CD4-positive, alpha-beta memory T cell (primary cell): ENCODE data around the gene PLEKHA1. TPM values are rescaled to one million over a fixed set of nuclear protein-coding genes. Genes with fewer than 3 reads are reported as not detected.

ENCODE experiments used
- CTCF ChIA-PET: fragments of 350-600 bp; sonication (Branson Sonifier 250); formaldehyde crosslinking; loops from one replicate; lab custom pipeline; 2021; ENCODE audit warnings: inconsistent platforms; ENCODE audit not compliant: partially characterized antibody; lab: Charles Lee
- POLR2A ChIA-PET: fragments of 350-600 bp; sonication (Branson Sonifier 250); formaldehyde crosslinking; loops from one replicate; lab custom pipeline; 2021; ENCODE audit not compliant: partially characterized antibody; lab: Charles Lee
- DNase-seq, 5 donors: peaks; one replicate each; pipeline versions ENCODE4 v3.0.0 to v3.0.0-alpha.2; 2020 to 2022; ENCODE audit warnings: mixed read lengths in 1 of 5
- H3K27ac ChIP-seq: one replicate; pipeline ENCODE4 v1.7.0; 2013; ENCODE audit warnings: low read depth, low read length
- H3K27me3 ChIP-seq: 2 replicates; pipeline ENCODE4 v1.7.0; 2013; ENCODE audit warnings: mild to moderate bottlenecking, low read length, moderate library complexity; ENCODE audit not compliant: insufficient read depth
- H3K36me3 ChIP-seq: 2 replicates; pipeline ENCODE4 v1.7.0; 2013; ENCODE audit warnings: mild to moderate bottlenecking, low read length, moderate library complexity; ENCODE audit not compliant: insufficient read depth
- H3K4me1 ChIP-seq: 2 replicates; pipeline ENCODE4 v1.7.0; 2013; ENCODE audit warnings: mild to moderate bottlenecking, low read length, moderate library complexity; ENCODE audit not compliant: insufficient read depth
- H3K4me3 ChIP-seq, 2 donors: one replicate each; pipeline ENCODE4 v1.7.0; 2013; ENCODE audit warnings: low read length in 2 of 2, mild to moderate bottlenecking in 1 of 2
- H3K9me3 ChIP-seq, 2 donors: one replicate each; pipeline ENCODE4 v1.7.0; 2013; ENCODE audit warnings: low read length in 2 of 2, control low read depth in 1 of 2; ENCODE audit not compliant: control insufficient read depth in 1 of 2
- H3K27ac Mint-ChIP-seq, 7 donors: one replicate each; pipeline ENCODE4 v1.8.0; 2020 to 2021; ENCODE audit warnings: mixed read lengths in 7 of 7, mild to moderate bottlenecking in 6 of 7, inconsistent platforms in 3 of 7, moderate library complexity in 3 of 7
- H3K27me3 Mint-ChIP-seq, 2 donors: one replicate each; pipeline ENCODE4 v1.8.0; 2020 to 2021; ENCODE audit warnings: mixed read lengths in 2 of 2
- H3K36me3 Mint-ChIP-seq, 2 donors: one replicate each; pipeline ENCODE4 v1.8.0; 2020 to 2021; ENCODE audit warnings: mixed read lengths in 2 of 2, inconsistent platforms in 1 of 2, mild to moderate bottlenecking in 1 of 2
- H3K4me1 Mint-ChIP-seq, 4 donors: one replicate each; pipeline ENCODE4 v1.8.0; 2020 to 2021; ENCODE audit warnings: mixed read lengths in 4 of 4, mild to moderate bottlenecking in 1 of 4
- H3K4me3 Mint-ChIP-seq, 8 donors: one replicate each; pipeline ENCODE4 v1.8.0; 2020 to 2021; ENCODE audit warnings: mixed read lengths in 8 of 8, mild to moderate bottlenecking in 7 of 8, moderate library complexity in 6 of 8, inconsistent platforms in 3 of 8
- H3K9me3 Mint-ChIP-seq, 8 donors: one replicate each; pipeline ENCODE4 v1.8.0; 2020 to 2021; ENCODE audit warnings: mixed read lengths in 8 of 8, mild to moderate bottlenecking in 5 of 8, inconsistent platforms in 3 of 8, moderate library complexity in 1 of 8
- intact Hi-C: fragments of 100-400 bp; cut with micrococcal nuclease; formaldehyde crosslinking; loops from one replicate; pipeline ENCODE4 v1.15.1; 2023
- polyA plus RNA-seq, 2 donors: library from polyadenylated mRNA; unstranded; fragments of 300-500 nt; fragmentation: Illumina TruSeq; gene quantifications; one replicate each; pipeline ENCODE4 v1.2.3, GENCODE V29; 2021
- total RNA-seq, 2 experiments: library from RNA; stranded (reverse); gene quantifications; one replicate each; pipeline ENCODE4 v1.2.3, GENCODE V29; 2021

PLEKHA1 gene
- total and polyA plus RNA-seq, 4 experiments from 2014 or later, result 62.9 to 92.9 (median 80.1) TPM

DNA sequence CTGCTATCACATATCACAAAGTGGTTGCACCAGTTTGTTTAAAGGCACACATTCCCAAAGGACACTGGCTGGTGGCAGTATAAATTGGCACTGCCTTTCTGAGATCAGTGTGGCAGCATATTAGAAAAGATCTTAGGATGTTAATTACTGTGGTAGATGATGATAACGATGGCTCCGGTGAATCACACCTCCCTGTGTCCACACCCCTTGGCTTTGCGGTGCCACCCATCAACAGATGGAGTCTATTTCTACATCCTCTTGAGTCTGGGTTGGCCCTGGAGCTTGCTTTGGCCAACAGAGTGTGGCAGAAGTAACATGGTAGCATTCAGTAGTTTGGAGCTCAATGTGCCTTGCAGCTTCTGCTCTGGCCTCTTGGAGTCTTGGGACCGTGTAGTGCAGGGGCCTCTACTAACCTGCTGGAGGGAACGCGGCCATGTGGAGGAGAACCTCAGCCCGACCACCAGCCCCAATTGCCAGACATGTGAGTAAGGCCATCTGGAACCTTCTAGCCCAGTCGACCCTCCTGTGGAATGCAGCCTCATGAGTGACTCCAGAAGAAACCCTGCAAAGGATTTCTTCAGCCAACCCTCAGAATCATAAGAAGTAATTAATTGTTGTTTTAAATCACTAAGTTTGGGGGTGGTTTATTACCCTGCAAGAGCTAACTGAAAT, 27.2 kb upstream of the PLEKHA1 start:
- H3K27ac Mint-ChIP-seq, result no peak overlapping the region

DNA sequence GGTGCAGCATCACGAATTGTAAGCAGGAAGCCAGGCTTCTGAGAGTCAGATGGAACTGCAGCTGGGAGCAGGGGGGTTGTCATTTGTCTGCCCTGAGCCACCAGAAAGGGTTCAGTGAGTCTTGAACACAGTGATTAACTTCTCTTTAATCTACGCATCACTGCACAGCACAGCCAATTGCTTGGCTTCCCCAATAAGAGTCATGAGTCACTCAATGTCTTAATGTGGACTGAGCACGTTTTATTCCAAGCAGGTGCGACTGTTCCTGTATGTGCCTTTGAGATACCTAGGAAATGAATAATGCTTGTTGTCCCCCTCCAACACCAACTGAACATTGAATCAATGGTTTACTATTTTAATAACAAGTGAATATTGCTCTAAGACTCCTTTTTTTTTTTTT, 26.0 kb upstream of the PLEKHA1 start:
- ChIA-PET CTCF (interaction anchor here (0.7 kb wide), 1 partner anchor 33 kb away, joined by 4 read pairs; no protein-coding TSS in a partner anchor), POLR2A (no interaction called here)
- Histone ChIP-seq H3K4me3 (no peak overlapping the region), H3K27ac (no peak overlapping the region), H3K9me3 (no peaks in the 10 kb centered on the region), H3K27me3 (no peaks in the 10 kb centered on the region), H3K36me3 (no peaks in the 10 kb centered on the region), H3K4me1 (no peaks in the 10 kb centered on the region)
- H3K36me3 Mint-ChIP-seq, result no peaks in the 10 kb centered on the region
- H3K4me3 Mint-ChIP-seq, result no peak overlapping the region
- DNase-seq, result no peak
- intact Hi-C loops, result no loop called here
- H3K4me1 Mint-ChIP-seq, result no peaks in the 10 kb centered on the region
- no peaks in the 10 kb centered on the region for H3K9me3 Mint-ChIP-seq
- peaks cover 0 to 2% of the 10 kb centered on the region in 2 donors for H3K27me3 Mint-ChIP-seq
- no peak overlapping the region for H3K27ac Mint-ChIP-seq

More for the DNA sequence above, 27.2 kb upstream of the PLEKHA1 start:
- Mint-ChIP-seq H3K4me1 (peaks cover 3 to 6% (median 4%) of the 10 kb centered on the region in 4 donors), H3K9me3 (no peaks in the 10 kb centered on the region), H3K27me3 (peaks cover 0 to 2% of the 10 kb centered on the region in 2 donors), H3K36me3 (no peaks in the 10 kb centered on the region), H3K4me3 (no peak overlapping the region)
- Histone ChIP-seq H3K4me1 (no peaks in the 10 kb centered on the region), H3K27me3 (no peaks in the 10 kb centered on the region), H3K4me3 (no peak overlapping the region), H3K27ac (no peak overlapping the region), H3K36me3 (no peaks in the 10 kb centered on the region), H3K9me3 (no peaks in the 10 kb centered on the region)
- no peak for DNase-seq
- intact Hi-C loops, result no loop called here
- ChIA-PET POLR2A (no interaction called here), CTCF (interaction anchor here (1.0 to 2.1 kb wide), 2 partner anchors 88 to 218 kb away, joined by 3 to 11 read pairs; no protein-coding TSS in a partner anchor)

DNA sequence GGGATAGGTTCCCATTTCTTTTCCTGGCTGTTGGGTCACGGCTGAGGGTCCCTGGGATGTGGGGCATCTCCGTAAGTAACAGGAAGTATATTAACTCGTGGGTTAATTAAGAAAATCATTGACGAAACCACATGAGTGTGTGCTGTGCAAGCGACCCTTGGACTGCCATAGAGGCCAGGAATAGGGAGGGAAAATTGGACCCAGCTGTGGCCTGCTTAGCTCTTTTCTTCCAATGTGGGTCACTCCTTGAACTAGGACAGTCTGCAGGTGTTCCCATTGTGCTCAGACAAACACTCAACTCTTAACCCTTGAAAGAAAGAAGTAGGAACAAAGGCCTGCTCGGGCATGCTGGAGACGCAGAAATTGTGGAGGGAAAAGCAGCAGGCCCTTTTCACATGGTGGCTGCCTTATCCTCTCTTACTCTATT, 25.6 kb upstream of the PLEKHA1 start:
- Histone ChIP-seq H3K9me3 (no peaks in the 10 kb centered on the region), H3K4me3 (no peak overlapping the region), H3K36me3 (no peaks in the 10 kb centered on the region), H3K4me1 (no peaks in the 10 kb centered on the region), H3K27ac (no peak overlapping the region), H3K27me3 (no peaks in the 10 kb centered on the region)
- DNase-seq, result no peak
- intact Hi-C loops, result no loop called here
- H3K9me3 Mint-ChIP-seq, result no peaks in the 10 kb centered on the region
- H3K4me1 Mint-ChIP-seq, result no peaks in the 10 kb centered on the region
- peaks cover 0 to 4% of the 10 kb centered on the region in 2 donors for H3K27me3 Mint-ChIP-seq
- H3K4me3 Mint-ChIP-seq, result no peak overlapping the region
- ChIA-PET POLR2A (no interaction called here), CTCF (interaction anchor here (0.7 kb wide), 1 partner anchor 32 kb away, joined by 4 read pairs; no protein-coding TSS in a partner anchor)
- no peaks in the 10 kb centered on the region for H3K36me3 Mint-ChIP-seq
- H3K27ac Mint-ChIP-seq, result no peak overlapping the region

DNA sequence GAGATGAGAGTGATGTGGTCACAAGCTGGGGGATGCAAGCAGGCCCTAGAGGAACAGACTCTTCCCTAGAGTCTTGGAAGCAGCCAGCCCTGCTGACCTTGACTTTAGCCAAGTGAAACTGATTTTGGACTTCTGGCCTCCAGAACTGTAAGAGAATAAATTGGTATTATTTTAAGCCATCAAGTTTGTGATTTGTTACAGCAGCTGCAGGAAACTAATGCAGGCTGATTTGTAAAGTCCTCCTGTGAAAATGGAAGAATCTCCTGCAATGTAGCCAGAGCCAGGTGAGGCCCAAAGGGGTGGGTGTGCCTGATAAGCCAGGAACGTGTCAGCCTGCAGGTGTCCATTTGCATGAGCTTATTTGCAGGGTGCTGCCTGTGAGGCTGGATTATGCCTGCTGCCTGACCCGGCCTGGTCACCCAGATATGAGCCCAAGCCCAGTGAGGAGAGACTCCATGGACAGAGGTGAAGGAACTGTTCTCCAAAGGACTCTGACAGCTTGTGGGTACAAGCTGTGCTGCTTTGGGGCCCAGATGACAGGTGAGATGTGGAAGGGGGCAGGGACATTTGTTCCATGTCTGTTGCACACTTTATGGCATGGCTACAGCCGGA, 24.6 kb upstream of the PLEKHA1 start:
- Mint-ChIP-seq H3K27ac (no peak overlapping the region), H3K36me3 (no peaks in the 10 kb centered on the region), H3K27me3 (peaks cover 0 to 4% of the 10 kb centered on the region in 2 donors), H3K4me3 (no peak overlapping the region), H3K9me3 (no peaks in the 10 kb centered on the region), H3K4me1 (no peaks in the 10 kb centered on the region)
- Histone ChIP-seq H3K4me1 (no peaks in the 10 kb centered on the region), H3K27me3 (no peaks in the 10 kb centered on the region), H3K27ac (no peak overlapping the region), H3K36me3 (no peaks in the 10 kb centered on the region), H3K4me3 (no peak overlapping the region), H3K9me3 (no peaks in the 10 kb centered on the region)
- CTCF ChIA-PET, result no interaction called here
- POLR2A ChIA-PET, result no interaction called here
- intact Hi-C loops, result no loop called here
- DNase-seq, result no peak

DNA sequence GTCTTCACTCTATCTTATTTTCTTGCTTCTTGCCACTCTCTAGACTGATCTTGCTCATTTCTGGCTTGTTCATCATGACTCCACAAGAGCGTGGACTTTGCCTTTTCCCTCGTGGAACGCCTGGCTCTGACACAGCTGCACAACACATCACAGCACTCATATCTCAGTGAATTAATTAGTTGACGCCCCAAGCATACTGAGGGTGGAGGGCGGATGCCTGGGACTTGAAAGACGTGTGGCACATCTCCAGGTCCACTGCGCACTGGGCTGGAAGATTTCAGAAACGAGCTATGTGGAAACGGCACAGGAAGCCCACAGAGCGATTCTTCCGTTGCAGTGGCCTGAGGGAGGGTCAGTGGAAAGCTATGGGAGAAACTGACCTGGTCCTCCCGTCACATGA, 23.6 kb upstream of the PLEKHA1 start:
- no peak overlapping the region for H3K4me3 ChIP-seq
- DNase-seq, result no peak
- ChIA-PET POLR2A (no interaction called here), CTCF (interaction anchor here (0.9 to 1.9 kb wide), 2 partner anchors 8 to 214 kb away, joined by 3 to 7 read pairs; no protein-coding TSS in a partner anchor)
- intact Hi-C loops, result no loop called here
- H3K9me3 ChIP-seq, result no peaks in the 10 kb centered on the region
- Mint-ChIP-seq H3K27me3 (peaks cover 0 to 6% of the 10 kb centered on the region in 2 donors), H3K9me3 (no peaks in the 10 kb centered on the region), H3K36me3 (no peaks in the 10 kb centered on the region), H3K27ac (no peak overlapping the region), H3K4me1 (no peaks in the 10 kb centered on the region), H3K4me3 (no peak overlapping the region)
- no peak overlapping the region for H3K27ac ChIP-seq
- H3K36me3 ChIP-seq, result no peaks in the 10 kb centered on the region
- H3K27me3 ChIP-seq, result no peaks in the 10 kb centered on the region
- H3K4me1 ChIP-seq, result no peaks in the 10 kb centered on the region

DNA sequence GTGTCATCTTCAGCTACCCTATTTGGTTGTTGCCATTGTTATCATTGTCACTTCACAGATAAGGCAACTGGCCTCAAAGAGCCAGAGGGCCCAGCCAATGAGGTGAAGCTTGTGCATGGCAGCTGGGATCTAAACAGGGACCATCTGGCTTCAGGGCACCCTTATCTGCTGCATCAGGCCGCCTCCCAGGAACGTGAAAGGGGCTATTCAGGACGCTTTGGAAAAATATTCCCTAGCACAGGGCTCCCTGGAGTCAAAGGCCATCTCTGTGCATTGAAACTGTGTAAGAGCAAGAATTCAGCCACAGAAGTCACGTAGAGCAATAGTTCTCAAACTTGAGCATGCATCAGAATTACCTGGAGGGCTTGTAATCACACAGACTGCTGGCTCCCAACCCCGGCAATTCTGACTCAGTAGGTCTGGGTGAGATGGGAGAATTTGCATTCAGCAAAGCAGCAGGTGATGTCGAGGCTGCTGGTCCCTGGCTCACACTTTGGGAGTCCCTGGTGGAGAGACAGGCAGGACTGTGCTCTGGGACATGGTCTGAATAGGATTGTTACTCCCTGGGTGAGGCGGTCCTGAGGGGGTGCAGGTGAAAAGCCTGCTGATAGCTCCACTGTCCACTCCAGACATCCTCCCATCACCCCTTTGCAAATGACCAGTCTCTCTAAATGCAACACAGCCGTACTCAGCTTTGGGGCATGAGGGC, 21.5 kb upstream of the PLEKHA1 start:
- Mint-ChIP-seq H3K27ac (no peak overlapping the region), H3K27me3 (peaks cover 0 to 6% of the 10 kb centered on the region in 2 donors), H3K36me3 (no peaks in the 10 kb centered on the region), H3K9me3 (peaks cover 0 to 7% (median under 1%) of the 10 kb centered on the region in 8 donors), H3K4me3 (no peak overlapping the region), H3K4me1 (no peaks in the 10 kb centered on the region)
- Histone ChIP-seq H3K4me1 (no peaks in the 10 kb centered on the region), H3K4me3 (no peak overlapping the region), H3K27ac (no peak overlapping the region), H3K36me3 (no peaks in the 10 kb centered on the region), H3K9me3 (no peaks in the 10 kb centered on the region), H3K27me3 (no peaks in the 10 kb centered on the region)
- intact Hi-C loops, result no loop called here
- ChIA-PET POLR2A (no interaction called here), CTCF (interaction anchor here (1.2 to 1.8 kb wide), 2 partner anchors 10 to 82 kb away, joined by 4 to 6 read pairs; no protein-coding TSS in a partner anchor)
- DNase-seq, result no peak

DNA sequence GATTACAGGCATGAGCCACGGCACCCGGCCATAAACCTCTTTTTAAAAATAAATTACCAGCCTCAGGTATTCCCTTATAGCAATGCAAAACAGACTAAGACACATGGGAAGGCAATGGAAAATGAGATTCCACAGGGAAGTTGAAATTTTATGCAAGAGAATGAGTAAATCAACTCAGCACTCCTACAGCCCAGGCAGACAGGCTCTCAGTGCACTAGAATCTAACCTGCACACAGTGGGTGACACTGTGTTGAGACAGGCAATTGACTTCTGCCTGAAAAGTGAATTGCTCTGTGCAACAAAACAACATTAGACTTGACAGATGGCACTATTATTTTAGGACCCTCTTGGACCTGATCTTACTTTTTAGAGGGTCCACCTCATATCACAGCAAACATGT, 20.1 kb upstream of the PLEKHA1 start:
- no peak overlapping the region for H3K27ac Mint-ChIP-seq
- H3K4me3 ChIP-seq, result no peak overlapping the region
- H3K27me3 Mint-ChIP-seq, result peaks cover 0 to 6% of the 10 kb centered on the region in 2 donors
- ChIA-PET CTCF (interaction anchor here (1.8 kb wide), 1 partner anchor 11 kb away, joined by 6 read pairs; no protein-coding TSS in a partner anchor), POLR2A (no interaction called here)
- H3K4me1 Mint-ChIP-seq, result no peaks in the 10 kb centered on the region
- peaks cover 4 to 21% (median 11%) of the 10 kb centered on the region in 8 donors for H3K9me3 Mint-ChIP-seq
- no peaks in the 10 kb centered on the region for H3K27me3 ChIP-seq
- no peaks in the 10 kb centered on the region for H3K36me3 ChIP-seq
- no peaks in the 10 kb centered on the region for H3K4me1 ChIP-seq
- no peak overlapping the region for H3K27ac ChIP-seq
- no peak overlapping the region for H3K4me3 Mint-ChIP-seq
- H3K36me3 Mint-ChIP-seq, result peaks cover 0 to 5% of the 10 kb centered on the region in 2 donors
- H3K9me3 ChIP-seq, result no peaks in the 10 kb centered on the region
- no peak for DNase-seq
- intact Hi-C loops, result no loop called here
